Caco-2 (cell line): ENCODE results near the gene SRSF12. TPM values are rescaled to one million over a fixed set of nuclear protein-coding genes. Genes with fewer than 3 reads are reported as not detected.

Source experiments
- BruUV-seq: library from RNA; stranded (reverse); fragments of 400-500 nt; replicated peaks from 2 replicates; lab custom pipeline; 2021; lab: Mats Ljungman, UMichigan
- CTCF ChIA-PET: fragments of 300-600 bp; sonication (Branson Sonifier 250); formaldehyde crosslinking; loops from one replicate; lab custom pipeline; 2022; ENCODE audit warnings: antibody characterized with exemption; lab: Charles Lee
- POLR2A ChIA-PET: fragments of 300-600 bp; sonication (Branson Sonifier 250); formaldehyde crosslinking; loops from one replicate; lab custom pipeline; 2022; ENCODE audit warnings: antibody characterized with exemption; lab: Charles Lee
- DNase-seq, 2 experiments: peaks; one replicate each; pipeline versions ENCODE4 v3.0.0 to v3.0.0-alpha.2; 2020 to 2022
- H3K27me3 ChIP-seq: replicated peaks from 2 replicates; pipeline ENCODE4 v1.6.0; 2011; ENCODE audit warnings: low read length; ENCODE audit not compliant: control insufficient read depth, insufficient read depth
- H3K36me3 ChIP-seq: 2 replicates; pipeline ENCODE4 v1.5.1; 2011; ENCODE audit warnings: low read length; ENCODE audit not compliant: control insufficient read depth, insufficient read depth
- H3K4me1 ChIP-seq: fragments of 250-450 bp; sonication (Bioruptor Pico); 2 replicates; pipeline ENCODE4 v1.5.1; 2020; ENCODE audit warnings: mild to moderate bottlenecking
- H3K4me3 ChIP-seq: 2 replicates; pipeline ENCODE4 v1.5.1; 2011; ENCODE audit warnings: low read depth, mild to moderate bottlenecking, control low read depth, low read length
- H3K9me3 ChIP-seq: fragments of 250-450 bp; sonication (Bioruptor Pico); 2 replicates; pipeline ENCODE4 v1.5.1; 2020; ENCODE audit warnings: mild to moderate bottlenecking, moderate library complexity
- H3K27ac Mint-ChIP-seq: one replicate; pipeline ENCODE4 v1.8.0; 2022; ENCODE audit warnings: mixed read lengths; ENCODE audit not compliant: unreplicated experiment
- H3K27me3 Mint-ChIP-seq: one replicate; pipeline ENCODE4 v1.8.0; 2022; ENCODE audit warnings: mixed read lengths; ENCODE audit not compliant: insufficient read depth, unreplicated experiment
- H3K36me3 Mint-ChIP-seq: one replicate; pipeline ENCODE4 v1.8.0; 2022; ENCODE audit warnings: mild to moderate bottlenecking, mixed read lengths; ENCODE audit not compliant: insufficient read depth, unreplicated experiment
- H3K4me1 Mint-ChIP-seq: one replicate; pipeline ENCODE4 v1.8.0; 2022; ENCODE audit warnings: low read depth, mixed read lengths; ENCODE audit not compliant: unreplicated experiment
- H3K4me3 Mint-ChIP-seq: one replicate; pipeline ENCODE4 v1.8.0; 2022; ENCODE audit warnings: mild to moderate bottlenecking, moderate library complexity, mixed read lengths; ENCODE audit not compliant: unreplicated experiment
- H3K9me3 Mint-ChIP-seq: one replicate; pipeline ENCODE4 v1.8.0; 2022; ENCODE audit warnings: mixed read lengths; ENCODE audit not compliant: unreplicated experiment
- intact Hi-C: fragments of 100-400 bp; cut with micrococcal nuclease; formaldehyde crosslinking; loops from one replicate; pipeline ENCODE4 v1.10.0; 2022; ENCODE audit not compliant: unreplicated experiment
- total RNA-seq: library from RNA; stranded (reverse); gene quantifications from 2 replicates; pipeline ENCODE4 v1.2.3, GENCODE V29; 2022
- TF ChIP-seq, protein P1 (sequence below), 2 experiments: fragments of 200-600 bp in 1 of 2; IDR thresholded peaks; 1 replicate in 1 of 2; 2 replicates in 1 of 2; pipeline versions ENCODE4 v1.5.1 to v1.8.0; 2011 to 2022; ENCODE audit warnings: antibody characterized with exemption in 1 of 2, control low read depth in 1 of 2, inconsistent platforms in 1 of 2, low read depth in 1 of 2, low read length in 1 of 2, mild to moderate bottlenecking in 1 of 2, moderate library complexity in 1 of 2; ENCODE audit not compliant: insufficient read depth in 1 of 2, severe bottlenecking in 1 of 2, unreplicated experiment in 1 of 2

The SRSF12 gene
- total RNA-seq, 1 experiment from 2014 or later, result 0.79 TPM

DNA sequence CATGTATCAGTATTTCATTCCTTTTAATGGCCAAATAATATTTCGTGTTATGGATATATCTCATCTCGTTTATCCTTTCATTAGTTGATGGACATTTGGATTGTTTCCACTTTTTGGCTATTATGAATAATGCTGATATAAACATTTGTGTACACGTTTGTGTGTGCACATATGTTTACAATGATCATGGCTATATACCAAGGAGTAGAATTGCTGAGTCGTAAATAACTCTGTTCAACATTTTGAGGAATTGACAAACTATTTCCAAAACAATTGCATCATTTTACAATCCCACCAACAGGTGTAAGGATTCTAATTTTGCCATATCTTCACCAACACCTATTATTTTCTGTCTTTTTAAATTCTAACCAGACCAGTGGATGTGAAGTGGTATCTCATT, 63.7 kb downstream of the SRSF12 start:
- POLR2A ChIA-PET, result no interaction called here
- peaks cover 14% of the 10 kb centered on the region for H3K4me1 Mint-ChIP-seq
- H3K27ac Mint-ChIP-seq, result no peak overlapping the region
- H3K4me3 Mint-ChIP-seq, result no peak overlapping the region
- no peaks in the 10 kb centered on the region for H3K36me3 Mint-ChIP-seq
- Histone ChIP-seq H3K36me3 (no peaks in the 10 kb centered on the region), H3K4me3 (no peak overlapping the region), H3K4me1 (peaks cover 11% of the 10 kb centered on the region), H3K9me3 (no peaks in the 10 kb centered on the region), H3K27me3 (no peaks in the 10 kb centered on the region)
- BruUV-seq, result no TSS peak
- no peaks in the 10 kb centered on the region for H3K27me3 Mint-ChIP-seq
- intact Hi-C loops, result no loop called here
- TF ChIP-seq, protein P1, sequence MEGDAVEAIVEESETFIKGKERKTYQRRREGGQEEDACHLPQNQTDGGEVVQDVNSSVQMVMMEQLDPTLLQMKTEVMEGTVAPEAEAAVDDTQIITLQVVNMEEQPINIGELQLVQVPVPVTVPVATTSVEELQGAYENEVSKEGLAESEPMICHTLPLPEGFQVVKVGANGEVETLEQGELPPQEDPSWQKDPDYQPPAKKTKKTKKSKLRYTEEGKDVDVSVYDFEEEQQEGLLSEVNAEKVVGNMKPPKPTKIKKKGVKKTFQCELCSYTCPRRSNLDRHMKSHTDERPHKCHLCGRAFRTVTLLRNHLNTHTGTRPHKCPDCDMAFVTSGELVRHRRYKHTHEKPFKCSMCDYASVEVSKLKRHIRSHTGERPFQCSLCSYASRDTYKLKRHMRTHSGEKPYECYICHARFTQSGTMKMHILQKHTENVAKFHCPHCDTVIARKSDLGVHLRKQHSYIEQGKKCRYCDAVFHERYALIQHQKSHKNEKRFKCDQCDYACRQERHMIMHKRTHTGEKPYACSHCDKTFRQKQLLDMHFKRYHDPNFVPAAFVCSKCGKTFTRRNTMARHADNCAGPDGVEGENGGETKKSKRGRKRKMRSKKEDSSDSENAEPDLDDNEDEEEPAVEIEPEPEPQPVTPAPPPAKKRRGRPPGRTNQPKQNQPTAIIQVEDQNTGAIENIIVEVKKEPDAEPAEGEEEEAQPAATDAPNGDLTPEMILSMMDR (IDR thresholded peaks at IDR 0.05; ENCODE audit: insufficient read depth in 1 of 2, low read depth in 1 of 2, low read length in 1 of 2, severe bottlenecking in 1 of 2, unreplicated experiment in 1 of 2), result no peak
- no peak for DNase-seq
- H3K9me3 Mint-ChIP-seq, result no peaks in the 10 kb centered on the region
- CTCF ChIA-PET, result no interaction called here

DNA sequence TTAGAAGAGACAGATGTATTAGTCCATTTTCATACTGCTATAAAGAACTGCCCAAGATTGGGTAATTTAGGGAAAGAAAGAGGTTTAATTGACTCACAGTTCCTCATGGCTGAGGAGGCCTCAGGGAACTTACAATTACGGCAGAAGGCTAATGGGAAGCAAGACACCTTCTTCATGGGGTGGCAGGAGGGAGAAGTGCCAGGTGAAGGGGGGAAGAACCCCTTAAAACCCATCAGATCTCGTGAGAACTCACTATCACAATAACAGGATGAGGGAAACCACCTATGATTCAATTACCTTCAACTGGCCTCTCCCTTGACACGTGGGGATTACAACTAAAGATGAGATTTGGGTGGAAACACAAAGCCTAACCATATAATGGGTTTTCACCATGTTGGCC, 66.2 kb downstream of the SRSF12 start:
- Mint-ChIP-seq H3K9me3 (no peaks in the 10 kb centered on the region), H3K4me1 (peaks cover 19% of the 10 kb centered on the region), H3K36me3 (no peaks in the 10 kb centered on the region), H3K27ac (no peak overlapping the region), H3K4me3 (no peak overlapping the region), H3K27me3 (no peaks in the 10 kb centered on the region)
- Histone ChIP-seq H3K27me3 (no peaks in the 10 kb centered on the region), H3K4me1 (peaks cover 19% of the 10 kb centered on the region), H3K9me3 (no peaks in the 10 kb centered on the region), H3K4me3 (no peak overlapping the region), H3K36me3 (no peaks in the 10 kb centered on the region)
- TF ChIP-seq, protein P1 (IDR thresholded peaks at IDR 0.05; ENCODE audit: insufficient read depth in 1 of 2, low read depth in 1 of 2, low read length in 1 of 2, severe bottlenecking in 1 of 2, unreplicated experiment in 1 of 2), result no peak
- POLR2A ChIA-PET, result interaction anchor here (1.0 kb wide), 1 partner anchor 29 kb away, joined by 4 read pairs; the partner anchor contains the start of gene PNRC1
- no TSS peak for BruUV-seq
- CTCF ChIA-PET, result no interaction called here
- intact Hi-C loops, result no loop called here
- no peak for DNase-seq

DNA sequence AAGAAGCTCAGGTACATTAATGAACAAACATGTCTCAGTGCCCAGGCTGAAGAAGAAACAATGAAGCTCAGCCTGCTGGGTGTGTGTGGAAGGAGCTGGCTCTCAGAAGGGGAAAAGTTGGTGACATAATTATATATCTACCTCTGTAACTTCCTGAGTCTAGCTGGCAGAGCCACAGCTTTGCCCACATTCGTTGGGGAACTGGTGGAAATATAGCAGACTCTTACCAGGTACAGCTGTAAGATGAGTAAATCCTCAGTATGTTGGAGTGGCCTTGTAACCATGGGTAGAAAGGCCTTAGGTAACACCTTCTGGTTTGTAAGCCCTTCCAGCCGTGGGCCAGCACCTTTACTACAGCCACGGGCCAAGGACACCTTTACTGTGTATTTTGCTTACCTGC, 67.2 kb downstream of the SRSF12 start:
- H3K36me3 ChIP-seq, result no peaks in the 10 kb centered on the region
- TF ChIP-seq, protein P1 (IDR thresholded peaks at IDR 0.05; ENCODE audit: insufficient read depth in 1 of 2, low read depth in 1 of 2, low read length in 1 of 2, severe bottlenecking in 1 of 2, unreplicated experiment in 1 of 2), result no peak
- H3K4me3 Mint-ChIP-seq, result no peak overlapping the region
- ChIA-PET CTCF (no interaction called here), POLR2A (no interaction called here)
- H3K4me3 ChIP-seq, result no peak overlapping the region
- no peaks in the 10 kb centered on the region for H3K27me3 Mint-ChIP-seq
- H3K9me3 Mint-ChIP-seq, result no peaks in the 10 kb centered on the region
- no peaks in the 10 kb centered on the region for H3K9me3 ChIP-seq
- peaks cover 20% of the 10 kb centered on the region for H3K4me1 ChIP-seq
- H3K36me3 Mint-ChIP-seq, result no peaks in the 10 kb centered on the region
- no TSS peak for BruUV-seq
- peaks cover 19% of the 10 kb centered on the region for H3K4me1 Mint-ChIP-seq
- DNase-seq, result no peak
- H3K27me3 ChIP-seq, result no peaks in the 10 kb centered on the region
- H3K27ac Mint-ChIP-seq, result no peak overlapping the region
- intact Hi-C loops, result no loop called here
